HG03342 (cell line): Measurements from ENCODE around the gene PMM2.
A peak's percentile ranks its signal among the peaks of the same experiment; 100 is the strongest.

Source experiments
- ATAC-seq: cut with Tn5 transposase; IDR thresholded peaks from one replicate; pipeline ENCODE4 v1.9.1; 2021; ENCODE audit warnings: mild to moderate bottlenecking, moderate library complexity; ENCODE audit not compliant: unreplicated experiment

The PMM2 gene

DNA sequence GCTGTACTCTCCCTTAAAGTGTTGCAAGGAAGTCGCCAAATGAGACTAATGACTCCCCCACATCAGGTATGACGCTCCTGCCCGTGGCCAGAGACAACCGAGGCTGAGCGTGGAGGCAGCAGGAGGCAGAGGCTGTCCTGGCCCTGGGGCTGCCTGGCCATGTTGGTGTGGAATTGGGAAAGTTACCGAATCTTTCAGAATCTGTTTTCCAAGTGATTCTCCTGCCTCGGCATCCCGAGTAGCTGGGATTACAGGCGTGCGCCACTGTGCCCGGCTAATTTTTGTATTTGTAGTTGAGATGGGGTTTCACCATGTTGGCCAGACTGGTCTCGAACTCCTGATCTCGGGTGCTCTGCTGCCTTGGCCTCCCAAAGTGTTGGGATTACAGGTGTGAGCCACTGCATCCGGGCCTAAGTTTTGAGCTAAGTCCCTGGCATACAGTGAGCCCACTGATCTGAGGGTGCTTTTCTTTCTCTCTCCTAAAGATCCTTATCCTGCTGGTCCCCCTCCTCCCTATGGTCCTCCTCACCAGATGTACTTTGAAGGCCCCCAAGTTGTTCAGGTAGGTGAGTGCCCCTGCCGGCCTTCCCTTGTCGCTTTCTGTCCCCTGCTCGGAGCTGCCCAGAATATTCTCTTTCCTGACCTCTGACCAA lies 85.2 kb downstream of the PMM2 start:
- ATAC-seq: no peak

GRCh38 chr16:8885674-8886592 lies 88.3 kb downstream of the PMM2 start:
- no peak for ATAC-seq

DNA sequence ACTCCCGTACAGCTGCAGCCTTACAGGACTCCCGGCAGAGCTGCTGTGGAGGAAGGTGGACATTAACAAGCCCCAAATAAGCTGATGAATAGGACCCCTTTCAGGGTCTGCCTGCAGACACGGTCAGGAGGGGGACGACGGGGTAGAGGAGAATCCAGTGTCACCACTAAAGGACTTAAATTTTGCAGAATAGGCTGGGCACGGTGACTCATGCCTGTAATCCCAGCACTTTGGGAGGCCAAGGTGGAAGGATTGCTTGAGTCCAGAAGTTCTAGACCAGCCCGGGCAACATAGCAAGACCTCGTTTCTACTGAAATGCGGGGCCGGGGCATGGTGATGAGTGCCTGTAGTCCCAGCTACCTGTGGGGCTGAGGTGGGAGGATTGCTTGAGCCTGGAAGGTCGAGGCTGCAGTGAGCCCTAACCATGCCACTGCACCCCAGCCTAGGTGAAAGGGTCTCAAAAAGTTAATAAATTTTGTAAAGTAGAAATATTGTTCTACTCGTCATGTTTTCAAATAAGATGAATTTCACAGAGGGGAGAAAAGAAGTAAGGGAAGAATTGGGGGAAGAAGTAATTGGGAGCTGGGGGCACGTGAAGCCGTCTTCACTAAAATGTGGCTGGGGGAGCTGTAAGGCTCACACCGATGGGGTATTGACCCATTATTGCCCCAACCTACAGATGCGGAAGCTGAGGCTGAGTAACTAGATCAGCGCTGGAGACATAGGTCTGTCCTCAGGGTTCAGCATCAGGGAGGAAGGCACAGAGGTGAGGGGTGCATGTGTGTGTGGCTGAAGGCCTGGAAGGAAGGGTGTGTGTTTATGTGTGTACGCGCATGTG lies 89.2 kb downstream of the PMM2 start:
- ATAC-seq: no peak

DNA sequence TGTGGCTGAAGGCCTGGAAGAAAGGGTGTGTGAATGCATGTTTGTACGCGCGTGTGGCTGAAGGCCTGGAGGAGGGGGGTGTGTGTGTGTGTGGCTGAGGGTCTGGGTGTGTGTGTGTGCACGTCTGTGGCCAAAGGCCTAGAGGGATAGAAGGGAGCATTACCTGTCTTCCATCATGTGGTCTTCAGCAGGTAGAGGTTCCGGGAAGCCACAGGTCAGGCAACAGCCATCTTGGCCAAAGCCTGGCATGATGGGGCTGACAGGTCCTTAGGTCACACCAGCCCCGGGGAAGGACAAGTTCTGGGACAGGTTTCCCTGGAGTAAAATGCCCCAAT lies 89.8 kb downstream of the PMM2 start:
- no peak for ATAC-seq

DNA sequence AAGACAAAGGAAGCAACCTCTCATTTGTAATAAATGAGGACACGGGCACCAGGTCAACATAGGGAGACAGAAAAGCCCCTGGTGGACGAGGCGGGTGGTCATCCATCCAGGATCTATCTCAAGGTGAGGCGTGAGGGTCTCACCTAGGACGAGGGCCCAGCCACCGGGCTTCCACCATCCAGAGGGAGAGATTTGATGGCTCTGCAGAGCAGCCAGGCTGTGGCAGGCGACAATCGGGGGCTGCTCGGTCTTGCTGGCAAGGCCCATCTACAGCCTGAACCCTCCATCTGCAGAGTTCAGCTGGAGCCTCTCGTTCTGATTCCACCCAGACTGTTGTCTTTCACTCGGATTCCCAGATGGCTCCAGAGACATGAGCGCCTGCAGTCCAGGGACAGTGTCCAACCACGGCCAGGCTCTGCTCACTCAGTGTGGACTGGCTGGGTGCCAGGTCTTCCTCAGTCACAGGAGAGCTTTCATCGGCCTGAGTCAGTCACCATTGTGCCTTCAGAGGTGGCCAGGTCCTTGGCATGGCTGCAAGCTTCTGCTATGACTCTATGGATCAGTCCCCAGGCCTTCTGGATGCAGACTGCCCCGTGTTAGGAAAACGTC lies 90.4 kb downstream of the PMM2 start:
- no peak for ATAC-seq

DNA sequence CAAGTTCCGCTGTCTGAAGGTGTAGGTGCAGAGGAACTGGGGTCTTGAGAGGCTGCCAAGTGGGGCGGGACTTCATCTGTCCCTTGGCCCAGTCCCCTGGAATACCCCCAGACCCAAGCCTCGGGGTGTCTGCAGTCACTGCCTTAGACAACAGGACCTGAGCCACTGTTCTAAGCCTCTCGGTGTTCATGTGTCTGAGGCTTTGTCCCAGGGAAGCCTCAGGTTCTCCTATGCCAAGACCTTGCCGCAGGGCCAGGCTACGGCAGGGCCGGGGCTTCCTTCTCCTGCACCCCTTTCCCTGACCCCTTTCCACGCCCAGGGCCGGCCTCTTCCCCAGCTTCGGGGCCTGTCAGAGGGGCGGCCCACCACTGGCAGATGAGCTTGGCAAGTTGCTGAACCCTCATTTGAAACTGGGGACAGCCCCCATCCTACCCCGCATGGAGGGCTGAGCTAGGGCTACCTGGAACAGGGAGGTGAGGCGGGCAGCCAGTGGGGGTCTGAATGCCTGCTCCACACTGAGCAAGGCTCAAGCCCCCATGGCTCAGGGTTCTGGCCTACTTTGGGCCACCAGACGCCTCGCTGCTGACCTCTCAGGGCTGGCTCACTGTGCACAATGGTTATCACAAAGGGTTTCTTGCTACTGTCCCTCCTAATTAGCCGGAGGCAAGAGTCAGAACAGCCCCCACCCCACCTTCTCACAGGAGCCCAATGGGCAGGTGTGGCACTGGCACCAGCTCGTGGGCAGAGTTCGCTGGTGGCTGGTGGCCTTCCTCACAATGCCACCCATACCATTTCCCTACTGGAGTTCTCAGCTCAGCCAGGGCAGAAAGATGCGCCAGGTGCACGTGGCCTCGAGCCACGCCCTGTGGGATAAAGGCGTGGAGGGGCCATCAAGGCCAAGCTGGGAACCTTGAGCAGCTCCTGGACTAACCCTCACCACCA lies 91.6 kb downstream of the PMM2 start:
- ATAC-seq: no peak

DNA sequence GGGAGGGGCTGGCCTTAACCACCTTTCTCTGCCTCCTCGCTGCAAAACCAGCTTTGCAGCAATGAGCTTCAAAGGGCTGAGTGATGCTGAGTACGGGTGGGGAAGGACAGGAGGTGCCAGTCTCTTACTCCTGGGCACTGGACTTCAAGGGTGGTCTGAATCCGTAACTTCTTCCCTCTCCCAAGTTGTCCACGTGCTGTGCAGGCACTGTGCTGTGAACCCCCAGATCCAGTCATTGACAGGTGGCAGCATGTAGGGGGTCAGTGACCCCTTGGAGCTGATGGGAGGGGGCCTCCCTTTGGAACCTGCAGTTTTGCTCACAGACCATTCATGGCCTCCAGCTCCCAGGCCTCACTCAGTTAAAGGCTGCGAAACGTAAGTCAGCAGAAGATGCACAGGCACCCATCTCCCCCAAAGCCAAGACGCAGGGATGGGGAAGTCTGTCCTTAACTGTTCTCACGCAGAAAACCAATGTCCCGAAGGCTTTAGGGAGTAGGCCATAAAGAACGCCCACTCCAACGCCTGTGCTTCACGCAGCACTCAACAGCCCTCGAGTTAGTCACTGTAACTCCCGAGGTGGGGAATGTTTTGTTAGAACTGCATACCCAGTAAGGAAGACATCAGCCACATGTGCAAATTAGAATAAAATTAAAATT lies 92.4 kb downstream of the PMM2 start:
- no peak for ATAC-seq

DNA sequence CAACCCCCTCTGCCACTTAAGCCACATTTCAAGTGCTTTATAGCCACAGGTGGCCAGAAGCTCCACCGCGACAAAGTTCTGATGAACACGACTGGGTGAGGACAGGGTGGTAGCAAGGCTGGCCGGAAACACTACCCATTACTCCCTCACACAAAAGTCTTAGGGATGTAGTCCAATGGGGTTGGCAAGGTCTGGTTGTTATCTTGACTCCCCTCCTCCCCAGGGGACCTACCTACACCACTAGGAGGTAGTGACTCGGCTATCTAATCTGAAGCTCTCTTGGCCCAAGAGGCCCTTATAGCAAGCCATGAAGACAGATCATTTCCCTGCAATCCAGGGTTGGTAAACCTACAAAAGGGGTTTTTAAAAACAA lies 92.9 kb downstream of the PMM2 start:
- ATAC-seq: no peak

DNA sequence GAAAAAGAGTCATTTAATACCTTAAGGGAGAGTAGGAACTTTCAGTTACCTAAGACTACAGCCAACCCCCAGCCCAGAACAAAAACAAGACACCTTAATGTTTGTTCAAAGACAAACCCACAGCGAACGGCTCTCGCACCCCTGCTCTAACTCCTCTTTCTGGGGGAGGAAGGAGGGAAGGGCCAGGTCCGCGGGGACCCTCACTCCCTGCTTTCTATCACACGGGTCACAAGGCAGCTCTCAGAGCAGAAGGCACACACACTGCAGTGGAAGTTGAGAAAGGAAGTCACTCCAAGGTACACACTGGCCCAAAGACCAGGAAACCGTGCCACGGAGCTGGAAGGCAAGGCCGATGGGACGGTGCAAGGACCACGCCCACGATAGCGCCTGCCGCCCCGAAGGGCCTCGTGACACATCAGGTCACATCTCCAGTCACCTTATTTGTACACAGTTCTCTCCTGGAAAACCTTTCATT lies 94.5 kb downstream of the PMM2 start:
- peak; percentile 22 for ATAC-seq

DNA sequence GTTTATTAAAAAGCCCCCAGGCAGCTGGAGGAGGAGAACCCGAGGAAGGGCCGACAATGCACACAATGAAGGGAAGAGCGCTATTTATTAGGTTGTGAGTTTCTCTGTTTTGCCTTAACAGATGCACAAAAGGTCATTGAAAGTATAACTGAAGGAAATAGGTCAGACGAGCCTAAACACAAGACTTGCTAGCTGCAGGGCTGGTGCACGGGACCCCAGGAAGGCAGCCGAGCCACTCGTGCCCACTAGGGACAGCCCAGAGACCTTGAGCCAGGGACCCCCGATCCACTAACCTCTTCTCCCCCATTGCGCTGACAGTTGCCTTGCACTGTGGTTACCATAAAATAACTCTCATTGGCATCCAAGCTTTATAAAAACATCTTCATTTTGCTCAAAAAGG lies 95.8 kb downstream of the PMM2 start:
- no peak for ATAC-seq

GRCh38 chr16:8893976-8894690 lies 96.5 kb downstream of the PMM2 start:
- ATAC-seq: no peak

DNA sequence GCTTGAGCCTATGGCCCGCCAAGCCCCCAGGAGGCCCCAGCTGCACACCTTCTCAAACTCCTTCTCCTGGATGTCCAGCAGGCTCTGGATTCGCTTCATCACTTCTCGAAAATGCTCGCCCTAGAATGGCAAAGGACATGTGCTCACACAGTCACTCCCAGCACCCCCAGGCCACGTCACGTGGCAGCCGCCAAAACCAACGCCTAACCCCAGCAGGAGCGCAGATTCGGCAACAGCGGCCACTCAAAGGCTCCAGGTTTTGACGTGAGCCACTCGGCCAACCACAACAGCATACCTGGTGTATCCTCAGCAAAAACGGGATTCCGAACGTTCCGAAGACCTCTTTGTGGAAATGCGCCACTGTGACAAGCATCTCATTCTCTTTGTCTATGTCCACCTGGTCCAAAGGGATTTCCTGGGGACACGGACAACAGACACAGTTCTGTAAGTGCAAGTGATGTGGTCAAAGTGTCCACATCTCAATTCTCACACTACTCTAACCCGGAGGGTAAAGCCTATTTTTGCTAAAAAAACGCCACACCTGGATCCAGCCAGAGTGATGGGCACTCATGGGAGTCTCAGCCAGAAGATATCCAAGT lies 97.2 kb downstream of the PMM2 start:
- no peak for ATAC-seq

- no peak for ATAC-seq
Observed at GRCh38 chr16:8898660-8899318, 101.2 kb downstream of the PMM2 start.
